ENCODE measurements around the gene PCK2. TPM values are rescaled to one million over a fixed set of nuclear protein-coding genes. Genes with fewer than 3 reads are reported as not detected.
A peak's percentile ranks its signal among the peaks of the same experiment; 100 is the strongest.

Gene PCK2
- total and polyA plus RNA-seq, 2 of the 13 experiments (the other 11 are each of a cell fraction or from before 2014, with no cell fraction given), result 129 to 272 TPM

- FAIRE-seq, result no peak
- H3K79me2 ChIP-seq (ENCODE audit: insufficient read depth, low read length), result no peaks in the 10 kb centered on the region
- DNase-seq (ENCODE audit: low spot score), result no peak
- no peak overlapping the region for H3K4me3 ChIP-seq (replicated peaks in 1 of 3; ENCODE audit: insufficient read depth in 1 of 3, low read depth in 2 of 3, low read length in 3 of 3)
- in situ Hi-C loops (cut with HindIII; ENCODE audit: extremely low pct_ligation_motif_present, low pct_unique_long_range_greater_than_20kb) (no loop called here), intact Hi-C loops (cut with micrococcal nuclease; ENCODE audit: unreplicated experiment) (no loop called here)
- H3K4me2 ChIP-seq (ENCODE audit: low read depth, low read length), result no peak overlapping the region
- H3K9ac ChIP-seq (ENCODE audit: insufficient read depth, low read depth, low read length), result no peak overlapping the region
- CTCF ChIA-PET (ENCODE audit: low intra/inter-chr PET ratio, low total read pairs), result no interaction called here
- no peak overlapping the region for H2AFZ ChIP-seq (ENCODE audit: low read length)
- no peak overlapping the region for H3K27ac ChIP-seq (ENCODE audit: extremely low read length, insufficient read depth, low read length)
- no peaks in the 10 kb centered on the region for H3K36me3 ChIP-seq (replicated peaks in 1 of 2; ENCODE audit: control insufficient read depth in 1 of 2, insufficient read depth in 2 of 2, low read length in 2 of 2)
- H3K9me3 ChIP-seq (ENCODE audit: low read length), result no peaks in the 10 kb centered on the region
- H4K20me1 ChIP-seq (ENCODE audit: insufficient read depth, low read length), result no peaks in the 10 kb centered on the region
- H3K4me1 ChIP-seq (ENCODE audit: insufficient read depth, low read length), result peaks cover 51% of the 10 kb centered on the region
- 15% methylated on average over 12 of the region's 12 CpGs for WGBS (ENCODE audit: low lambda C conversion rate)
- peaks cover 13 to 58% of the 10 kb centered on the region in 2 experiments; a peak in 4 of 5 replicates for H3K27me3 ChIP-seq (ENCODE audit: control insufficient read depth in 1 of 2, insufficient read depth in 2 of 2, low read length in 2 of 2)
- POLR2A ChIA-PET, result interaction anchor here (1.2 to 8.3 kb wide), 5 partner anchors 9 to 89 kb away, joined by 3 to 68 read pairs (median 4); partner anchors contain the start of genes DCAF11, IRF9, NRL and PCK2
- ATAC-seq, result no peak
- BruUV-seq (replicated peaks), result no TSS peak
- TF ChIP-seq, protein P1, sequence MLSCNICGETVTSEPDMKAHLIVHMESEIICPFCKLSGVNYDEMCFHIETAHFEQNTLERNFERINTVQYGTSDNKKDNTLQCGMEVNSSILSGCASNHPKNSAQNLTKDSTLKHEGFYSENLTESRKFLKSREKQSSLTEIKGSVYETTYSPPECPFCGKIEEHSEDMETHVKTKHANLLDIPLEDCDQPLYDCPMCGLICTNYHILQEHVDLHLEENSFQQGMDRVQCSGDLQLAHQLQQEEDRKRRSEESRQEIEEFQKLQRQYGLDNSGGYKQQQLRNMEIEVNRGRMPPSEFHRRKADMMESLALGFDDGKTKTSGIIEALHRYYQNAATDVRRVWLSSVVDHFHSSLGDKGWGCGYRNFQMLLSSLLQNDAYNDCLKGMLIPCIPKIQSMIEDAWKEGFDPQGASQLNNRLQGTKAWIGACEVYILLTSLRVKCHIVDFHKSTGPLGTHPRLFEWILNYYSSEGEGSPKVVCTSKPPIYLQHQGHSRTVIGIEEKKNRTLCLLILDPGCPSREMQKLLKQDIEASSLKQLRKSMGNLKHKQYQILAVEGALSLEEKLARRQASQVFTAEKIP (CRISPR knock-in tag; IDR thresholded peaks at IDR 0.05; ENCODE audit: borderline replicate concordance), result no peak
- no peak for TF ChIP-seq SIX1 (CRISPR knock-in tag; IDR thresholded peaks at IDR 0.05; ENCODE audit: borderline replicate concordance)
- TF ChIP-seq ZSCAN30 (CRISPR knock-in tag; IDR thresholded peaks at IDR 0.05), result no peak
- TF ChIP-seq ATF3 (CRISPR knock-in tag; IDR thresholded peaks at IDR 0.05), result no peak
- no peak for TF ChIP-seq RNF2 (conservative IDR thresholded peaks at IDR 0.05; ENCODE audit: low read depth)
- peak; percentile 44; the same call in 1 of the 2 replicates for TF ChIP-seq MTA1 (CRISPR knock-in tag; IDR thresholded peaks at IDR 0.05; ENCODE audit: borderline replicate concordance)
- TF ChIP-seq ZNF383 (CRISPR knock-in tag; IDR thresholded peaks at IDR 0.05; ENCODE audit: borderline replicate concordance), result no peak
- TF ChIP-seq ZNF768 (CRISPR knock-in tag; IDR thresholded peaks at IDR 0.05), result no peak
- TF ChIP-seq ZBTB3 (CRISPR knock-in tag; IDR thresholded peaks at IDR 0.05; ENCODE audit: borderline replicate concordance, low read depth), result no peak
- no peak for TF ChIP-seq ZBTB49 (CRISPR knock-in tag; IDR thresholded peaks at IDR 0.05; ENCODE audit: borderline replicate concordance)
- no peak for TF ChIP-seq BRCA1 (CRISPR knock-in tag; IDR thresholded peaks at IDR 0.05)
- no peak for TF ChIP-seq SNRNP70 (IDR thresholded peaks at IDR 0.05; ENCODE audit: low read depth, low read length)
- peak; percentile 13; the same call in 1 of the 2 replicates for TF ChIP-seq MYC (CRISPR knock-in tag; IDR thresholded peaks at IDR 0.05; ENCODE audit: borderline replicate concordance)
- TF ChIP-seq ZFP36L1 (CRISPR knock-in tag; IDR thresholded peaks at IDR 0.05), result no peak
- TF ChIP-seq ZNF225 (CRISPR knock-in tag; IDR thresholded peaks at IDR 0.05), result peak; percentile 28; the same call in 1 of the 2 replicates
- no peak for TF ChIP-seq ELF1 (CRISPR knock-in tag; IDR thresholded peaks at IDR 0.05)
- TF ChIP-seq ZNF816 (CRISPR knock-in tag; IDR thresholded peaks at IDR 0.05; ENCODE audit: borderline replicate concordance), result no peak
- TF ChIP-seq CENPT (CRISPR knock-in tag; IDR thresholded peaks at IDR 0.05; ENCODE audit: low read depth), result no peak
- no peak for TF ChIP-seq SKIL (CRISPR knock-in tag; IDR thresholded peaks at IDR 0.05; ENCODE audit: borderline replicate concordance)
Observed at GRCh38 chr14:24071836-24072430, 22.2 kb upstream of the PCK2 start.
